CD4-positive, alpha-beta T cell treated with Interleukin-10 for 1 hour (primary cell): ENCODE data around the gene FHOD1.
A peak's percentile ranks its signal among the peaks of the same experiment; 100 is the strongest.

Experiments
- DNase-seq: peaks from one replicate; pipeline ENCODE4 v3.0.0-alpha.2; 2020

FHOD1 gene

GRCh38 chr16:67248401-67249177 lies 1.3 kb upstream of the FHOD1 start, which contains the start of gene SLC9A5:
Gene SLC9A5 (plus strand): TSS chr16:67248979. CDS start chr16:67249015, 36 bp downstream.
- peak; percentile 26 for DNase-seq

GRCh38 chr16:67248073-67248400 lies 756 bp upstream of the FHOD1 start:
- no peak for DNase-seq

- peak; percentile 60 for DNase-seq
These were observed 507 bp downstream of the FHOD1 start for GRCh38 chr16:67246756-67247191.

GRCh38 chr16:67246081-67246755 lies 1.1 kb downstream of the FHOD1 start:
- peak; percentile 56 for DNase-seq

- no peak for DNase-seq
These were observed 1.6 kb downstream of the FHOD1 start for GRCh38 chr16:67245674-67246080.

GRCh38 chr16:67245186-67245585 lies 2.1 kb downstream of the FHOD1 start:
- DNase-seq = no peak

- peak; percentile 85 for DNase-seq
These were observed 2.7 kb downstream of the FHOD1 start for GRCh38 chr16:67244387-67245185.

- DNase-seq = no peak
These were observed 3.8 kb downstream of the FHOD1 start for GRCh38 chr16:67243481-67243880.

GRCh38 chr16:67242138-67242730 lies 5.0 kb downstream of the FHOD1 start:
- no peak for DNase-seq

GRCh38 chr16:67241008-67241900 lies 6.0 kb downstream of the FHOD1 start:
- no peak for DNase-seq

GRCh38 chr16:67240506-67240905 lies 6.8 kb downstream of the FHOD1 start:
- DNase-seq = no peak

- DNase-seq = no peak
These were observed 8.3 kb downstream of the FHOD1 start for GRCh38 chr16:67238806-67239470.

- DNase-seq = no peak
These were observed 9.1 kb downstream of the FHOD1 start for GRCh38 chr16:67238278-67238575.

- DNase-seq = no peak
These were observed 9.6 kb downstream of the FHOD1 start for GRCh38 chr16:67237396-67238277.

GRCh38 chr16:67236563-67237395 lies 10.5 kb downstream of the FHOD1 start:
- peak; percentile 87 for DNase-seq

GRCh38 chr16:67235816-67236562 lies 11.3 kb downstream of the FHOD1 start:
- peak; percentile 77 for DNase-seq

GRCh38 chr16:67234180-67234597 lies 13.1 kb downstream of the FHOD1 start:
- DNase-seq = no peak

- no peak for DNase-seq
These were observed 13.7 kb downstream of the FHOD1 start for GRCh38 chr16:67233596-67233995.
